Vagina (tissue), 2 donors: Measurements from ENCODE around the gene TP53TG3D.
"Not testable (repeated sequence)": the region's sequence is repeated elsewhere in the genome, so short reads cannot be mapped to it uniquely, and the experiment has no call there.

Source experiments
- CTCF ChIP-seq, 3 experiments: fragments of 450-650 bp in 2 of 3; fragments of 200-600 bp in 1 of 3; sonication (generic) in 1 of 3; IDR thresholded peaks; one replicate each; pipeline ENCODE4 v1.5.1; 2017 to 2019; ENCODE audit warnings: antibody characterized with exemption in 3 of 3, mild to moderate bottlenecking in 2 of 3, moderate library complexity in 2 of 3
- POLR2A ChIP-seq, 2 donors: fragments of 450-650 bp; IDR thresholded peaks; one replicate each; pipeline ENCODE4 v1.6.1; 2017; ENCODE audit warnings: antibody characterized with exemption in 2 of 2, mild to moderate bottlenecking in 2 of 2, moderate library complexity in 2 of 2
- POLR2AphosphoS5 ChIP-seq, 2 donors: sonication (generic); formaldehyde crosslinking; IDR thresholded peaks; one replicate each; pipeline ENCODE4 v1.9.0; 2017; ENCODE audit warnings: antibody characterized with exemption in 2 of 2, mild to moderate bottlenecking in 2 of 2, low read depth in 1 of 2; ENCODE audit not compliant: insufficient read depth in 1 of 2

- TF ChIP-seq CTCF (IDR thresholded peaks at IDR 0.05); POLR2AphosphoS5 (IDR thresholded peaks at IDR 0.05; ENCODE audit: insufficient read depth in 1 of 2, low read depth in 1 of 2); POLR2A (IDR thresholded peaks at IDR 0.05): not testable (repeated sequence)
These were observed at the start of gene TP53TG3D for GRCh38 chr16:32252986-32253385.
